ENCODE results near the gene ITGAD. TPM values are rescaled to one million over a fixed set of nuclear protein-coding genes. Genes with fewer than 3 reads are reported as not detected.
A peak's percentile ranks its signal among the peaks of the same experiment; 100 is the strongest.

Gene ITGAD
- total and polyA plus RNA-seq, 2 of the 13 experiments (the other 11 are each of a cell fraction or from before 2014, with no cell fraction given): not detected

DNA sequence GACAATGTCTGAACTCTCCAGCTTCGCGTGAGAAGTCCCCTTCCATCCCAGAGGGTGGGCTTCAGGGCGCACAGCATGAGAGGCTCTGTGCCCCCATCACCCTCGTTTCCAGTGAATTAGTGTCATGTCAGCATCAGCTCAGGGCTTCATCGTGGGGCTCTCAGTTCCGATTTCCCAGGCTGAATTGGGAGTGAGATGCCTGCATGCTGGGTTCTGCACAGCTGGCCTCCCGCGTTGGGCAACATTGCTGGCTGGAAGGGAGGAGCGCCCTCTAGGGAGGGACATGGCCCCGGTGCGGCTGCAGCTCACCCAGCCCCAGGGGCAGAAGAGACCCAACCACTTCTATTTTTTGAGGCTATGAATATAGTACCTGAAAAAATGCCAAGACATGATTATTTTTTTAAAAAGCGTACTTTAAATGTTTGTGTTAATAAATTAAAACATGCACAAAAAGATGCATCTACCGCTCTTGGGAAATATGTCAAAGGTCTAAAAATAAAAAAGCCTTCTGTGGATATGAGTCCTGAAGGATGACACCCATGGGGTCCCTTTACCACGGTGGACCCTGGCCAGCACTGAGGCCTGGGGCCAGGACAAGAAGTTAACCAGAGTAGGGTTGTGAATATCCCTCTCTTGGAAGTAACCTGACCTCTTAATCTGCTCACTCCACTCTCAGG is 10.5 kb upstream of the ITGAD start (continued):
- TF ChIP-seq ZFP90 (CRISPR knock-in tag; IDR thresholded peaks at IDR 0.05; ENCODE audit: borderline replicate concordance): 0 out of 2 replicates have a peak, but pooled peaks have one; percentile 32
- no peak for TF ChIP-seq TCF7L2 (IDR thresholded peaks at IDR 0.05; ENCODE audit: low read depth, low read length)
- TF ChIP-seq, protein P1, sequence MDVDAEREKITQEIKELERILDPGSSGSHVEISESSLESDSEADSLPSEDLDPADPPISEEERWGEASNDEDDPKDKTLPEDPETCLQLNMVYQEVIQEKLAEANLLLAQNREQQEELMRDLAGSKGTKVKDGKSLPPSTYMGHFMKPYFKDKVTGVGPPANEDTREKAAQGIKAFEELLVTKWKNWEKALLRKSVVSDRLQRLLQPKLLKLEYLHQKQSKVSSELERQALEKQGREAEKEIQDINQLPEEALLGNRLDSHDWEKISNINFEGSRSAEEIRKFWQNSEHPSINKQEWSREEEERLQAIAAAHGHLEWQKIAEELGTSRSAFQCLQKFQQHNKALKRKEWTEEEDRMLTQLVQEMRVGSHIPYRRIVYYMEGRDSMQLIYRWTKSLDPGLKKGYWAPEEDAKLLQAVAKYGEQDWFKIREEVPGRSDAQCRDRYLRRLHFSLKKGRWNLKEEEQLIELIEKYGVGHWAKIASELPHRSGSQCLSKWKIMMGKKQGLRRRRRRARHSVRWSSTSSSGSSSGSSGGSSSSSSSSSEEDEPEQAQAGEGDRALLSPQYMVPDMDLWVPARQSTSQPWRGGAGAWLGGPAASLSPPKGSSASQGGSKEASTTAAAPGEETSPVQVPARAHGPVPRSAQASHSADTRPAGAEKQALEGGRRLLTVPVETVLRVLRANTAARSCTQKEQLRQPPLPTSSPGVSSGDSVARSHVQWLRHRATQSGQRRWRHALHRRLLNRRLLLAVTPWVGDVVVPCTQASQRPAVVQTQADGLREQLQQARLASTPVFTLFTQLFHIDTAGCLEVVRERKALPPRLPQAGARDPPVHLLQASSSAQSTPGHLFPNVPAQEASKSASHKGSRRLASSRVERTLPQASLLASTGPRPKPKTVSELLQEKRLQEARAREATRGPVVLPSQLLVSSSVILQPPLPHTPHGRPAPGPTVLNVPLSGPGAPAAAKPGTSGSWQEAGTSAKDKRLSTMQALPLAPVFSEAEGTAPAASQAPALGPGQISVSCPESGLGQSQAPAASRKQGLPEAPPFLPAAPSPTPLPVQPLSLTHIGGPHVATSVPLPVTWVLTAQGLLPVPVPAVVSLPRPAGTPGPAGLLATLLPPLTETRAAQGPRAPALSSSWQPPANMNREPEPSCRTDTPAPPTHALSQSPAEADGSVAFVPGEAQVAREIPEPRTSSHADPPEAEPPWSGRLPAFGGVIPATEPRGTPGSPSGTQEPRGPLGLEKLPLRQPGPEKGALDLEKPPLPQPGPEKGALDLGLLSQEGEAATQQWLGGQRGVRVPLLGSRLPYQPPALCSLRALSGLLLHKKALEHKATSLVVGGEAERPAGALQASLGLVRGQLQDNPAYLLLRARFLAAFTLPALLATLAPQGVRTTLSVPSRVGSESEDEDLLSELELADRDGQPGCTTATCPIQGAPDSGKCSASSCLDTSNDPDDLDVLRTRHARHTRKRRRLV (CRISPR knock-in tag; IDR thresholded peaks at IDR 0.05): no peak
- TF ChIP-seq, protein P2, sequence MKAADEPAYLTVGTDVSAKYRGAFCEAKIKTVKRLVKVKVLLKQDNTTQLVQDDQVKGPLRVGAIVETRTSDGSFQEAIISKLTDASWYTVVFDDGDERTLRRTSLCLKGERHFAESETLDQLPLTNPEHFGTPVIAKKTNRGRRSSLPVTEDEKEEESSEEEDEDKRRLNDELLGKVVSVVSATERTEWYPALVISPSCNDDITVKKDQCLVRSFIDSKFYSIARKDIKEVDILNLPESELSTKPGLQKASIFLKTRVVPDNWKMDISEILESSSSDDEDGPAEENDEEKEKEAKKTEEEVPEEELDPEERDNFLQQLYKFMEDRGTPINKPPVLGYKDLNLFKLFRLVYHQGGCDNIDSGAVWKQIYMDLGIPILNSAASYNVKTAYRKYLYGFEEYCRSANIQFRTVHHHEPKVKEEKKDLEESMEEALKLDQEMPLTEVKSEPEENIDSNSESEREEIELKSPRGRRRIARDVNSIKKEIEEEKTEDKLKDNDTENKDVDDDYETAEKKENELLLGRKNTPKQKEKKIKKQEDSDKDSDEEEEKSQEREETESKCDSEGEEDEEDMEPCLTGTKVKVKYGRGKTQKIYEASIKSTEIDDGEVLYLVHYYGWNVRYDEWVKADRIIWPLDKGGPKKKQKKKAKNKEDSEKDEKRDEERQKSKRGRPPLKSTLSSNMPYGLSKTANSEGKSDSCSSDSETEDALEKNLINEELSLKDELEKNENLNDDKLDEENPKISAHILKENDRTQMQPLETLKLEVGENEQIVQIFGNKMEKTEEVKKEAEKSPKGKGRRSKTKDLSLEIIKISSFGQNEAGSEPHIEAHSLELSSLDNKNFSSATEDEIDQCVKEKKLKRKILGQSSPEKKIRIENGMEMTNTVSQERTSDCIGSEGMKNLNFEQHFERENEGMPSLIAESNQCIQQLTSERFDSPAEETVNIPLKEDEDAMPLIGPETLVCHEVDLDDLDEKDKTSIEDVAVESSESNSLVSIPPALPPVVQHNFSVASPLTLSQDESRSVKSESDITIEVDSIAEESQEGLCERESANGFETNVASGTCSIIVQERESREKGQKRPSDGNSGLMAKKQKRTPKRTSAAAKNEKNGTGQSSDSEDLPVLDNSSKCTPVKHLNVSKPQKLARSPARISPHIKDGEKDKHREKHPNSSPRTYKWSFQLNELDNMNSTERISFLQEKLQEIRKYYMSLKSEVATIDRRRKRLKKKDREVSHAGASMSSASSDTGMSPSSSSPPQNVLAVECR (CRISPR knock-in tag; IDR thresholded peaks at IDR 0.05; ENCODE audit: borderline replicate concordance): no peak
- no peak for TF ChIP-seq NAIF1 (CRISPR knock-in tag; IDR thresholded peaks at IDR 0.05; ENCODE audit: borderline replicate concordance)
- TF ChIP-seq FOSL1 (CRISPR knock-in tag; IDR thresholded peaks at IDR 0.05; ENCODE audit: borderline replicate concordance): no peak
- no peak for TF ChIP-seq HNRNPLL (IDR thresholded peaks at IDR 0.05; ENCODE audit: low read depth, low read length, poor library complexity, severe bottlenecking)
- no peak for TF ChIP-seq ZNF614 (CRISPR knock-in tag; IDR thresholded peaks at IDR 0.05; ENCODE audit: borderline replicate concordance)
- TF ChIP-seq, protein P3, sequence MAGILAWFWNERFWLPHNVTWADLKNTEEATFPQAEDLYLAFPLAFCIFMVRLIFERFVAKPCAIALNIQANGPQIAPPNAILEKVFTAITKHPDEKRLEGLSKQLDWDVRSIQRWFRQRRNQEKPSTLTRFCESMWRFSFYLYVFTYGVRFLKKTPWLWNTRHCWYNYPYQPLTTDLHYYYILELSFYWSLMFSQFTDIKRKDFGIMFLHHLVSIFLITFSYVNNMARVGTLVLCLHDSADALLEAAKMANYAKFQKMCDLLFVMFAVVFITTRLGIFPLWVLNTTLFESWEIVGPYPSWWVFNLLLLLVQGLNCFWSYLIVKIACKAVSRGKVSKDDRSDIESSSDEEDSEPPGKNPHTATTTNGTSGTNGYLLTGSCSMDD (CRISPR knock-in tag; IDR thresholded peaks at IDR 0.05): no peak
- no peak for TF ChIP-seq TAF15 (IDR thresholded peaks at IDR 0.05; ENCODE audit: low read depth, low read length, poor library complexity, severe bottlenecking)
- no peak for TF ChIP-seq KLF9 (CRISPR knock-in tag; IDR thresholded peaks at IDR 0.05; ENCODE audit: low read depth)
- no peak for TF ChIP-seq SETDB1 (CRISPR knock-in tag; IDR thresholded peaks at IDR 0.05; ENCODE audit: borderline replicate concordance)
- no peak for TF ChIP-seq TSC22D2 (CRISPR knock-in tag; IDR thresholded peaks at IDR 0.05; ENCODE audit: borderline replicate concordance)
- TF ChIP-seq MAZ (IDR thresholded peaks at IDR 0.05; ENCODE audit: borderline replicate concordance, low read depth, low read length): 0 out of 2 replicates have a peak, but pooled peaks have one; percentile 24
- no peak for TF ChIP-seq MAZ (CRISPR knock-in tag; IDR thresholded peaks at IDR 0.05; ENCODE audit: low read depth)
- TF ChIP-seq ELF1 (CRISPR knock-in tag; IDR thresholded peaks at IDR 0.05): no peak

Measured in HepG2 (cell line).